Smooth muscle cell (in vitro differentiated cells): ENCODE results near the gene CIAPIN1. TPM values are rescaled to one million over a fixed set of nuclear protein-coding genes. Genes with fewer than 3 reads are reported as not detected.

ENCODE experiments used
- DNase-seq: peaks from one replicate; lab custom pipeline; 2025; ENCODE audit not compliant: unreplicated experiment; lab: John Stamatoyannopoulos, UW
- H2AFZ ChIP-seq: fragments of 200-600 bp; sonication (generic); 2 replicates; pipeline ENCODE4 v1.6.0; 2016; ENCODE audit warnings: antibody characterized with exemption, low read depth, mild to moderate bottlenecking
- H3F3A ChIP-seq: fragments of 200-600 bp; sonication (generic); 2 replicates; pipeline ENCODE4 v1.6.0; 2017; ENCODE audit warnings: antibody characterized with exemption, low read depth
- H3K27ac ChIP-seq: fragments of 200-600 bp; sonication (generic); 2 replicates; pipeline ENCODE4 v1.5.1; 2016; ENCODE audit warnings: low read depth, mild to moderate bottlenecking
- H3K27me3 ChIP-seq: fragments of 200-600 bp; sonication (generic); 2 replicates; pipeline ENCODE4 v1.6.1; 2016; ENCODE audit warnings: low read depth, mild to moderate bottlenecking
- H3K36me3 ChIP-seq: fragments of 200-600 bp; sonication (generic); 2 replicates; pipeline ENCODE4 v1.5.1; 2016; ENCODE audit warnings: low read depth
- H3K4me1 ChIP-seq: fragments of 200-600 bp; sonication (generic); 2 replicates; pipeline ENCODE4 v1.5.1; 2016; ENCODE audit warnings: low read depth
- H3K4me2 ChIP-seq: fragments of 200-600 bp; sonication (generic); 2 replicates; pipeline ENCODE4 v1.6.0; 2016; ENCODE audit warnings: mild to moderate bottlenecking
- H3K4me3 ChIP-seq: fragments of 200-600 bp; sonication (generic); 2 replicates; pipeline ENCODE4 v1.5.1; 2016; ENCODE audit warnings: mild to moderate bottlenecking
- H3K79me2 ChIP-seq: fragments of 200-600 bp; sonication (generic); 2 replicates; pipeline ENCODE4 v1.6.0; 2016; ENCODE audit warnings: low read depth, mild to moderate bottlenecking
- H3K9ac ChIP-seq: fragments of 200-600 bp; sonication (generic); 2 replicates; pipeline ENCODE4 v1.6.0; 2016; ENCODE audit warnings: low read depth
- H3K9me3 ChIP-seq: fragments of 200-600 bp; sonication (generic); replicated peaks from 2 replicates; pipeline ENCODE4 v1.5.1; 2016; ENCODE audit warnings: low read depth
- H4K20me1 ChIP-seq: fragments of 200-600 bp; sonication (generic); 2 replicates; pipeline ENCODE4 v1.6.0; 2016; ENCODE audit warnings: low read depth
- CTCF ChIP-seq: fragments of 200-600 bp; sonication (generic); IDR thresholded peaks from 2 replicates; pipeline ENCODE4 v1.5.1; 2017; ENCODE audit warnings: borderline replicate concordance, mild to moderate bottlenecking, antibody characterized with exemption; ENCODE audit not compliant: insufficient read depth, poor library complexity, severe bottlenecking
- WGBS: methylation state at CpG from one replicate; pipeline ENCODE4 v1.1.7; 2016; ENCODE audit warnings: low lambda C conversion rate; 5-methylcytosine and 5-hydroxymethylcytosine counted together
- polyA plus RNA-seq: library from polyadenylated mRNA; unstranded; fragments of >200 nt; fragmentation: Nextera tagmentation; extraction: Ambion mirVana; gene quantifications from 2 replicates; pipeline ENCODE4 v1.2.1, GENCODE V29; 2016
- total RNA-seq: library from RNA; depleted of rRNA; stranded (reverse); fragments of >200 nt; gene quantifications from 2 replicates; pipeline ENCODE4 v1.2.3, GENCODE V29; 2014

The CIAPIN1 gene
- total and polyA plus RNA-seq, 2 experiments from 2014 or later, result 36.6 to 58.1 TPM

DNA sequence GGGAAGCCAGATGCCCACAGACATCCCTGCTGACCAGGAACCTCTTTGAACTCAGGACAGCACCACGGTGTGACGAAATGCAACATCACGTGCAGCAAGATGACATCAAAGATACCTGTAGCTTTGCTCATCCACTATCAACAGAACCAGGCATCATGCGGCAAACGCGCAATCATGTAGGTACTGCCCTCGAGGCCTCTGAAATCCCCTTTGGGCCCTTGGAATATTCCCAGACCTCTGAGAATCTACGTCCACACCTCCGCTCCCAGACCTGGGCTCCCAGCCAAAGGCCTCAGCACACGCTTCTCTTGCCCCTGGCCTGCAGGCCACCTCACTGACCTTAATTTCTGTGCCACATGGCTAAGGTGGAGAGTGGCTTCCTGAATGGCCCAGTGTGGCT lies 67.6 kb downstream of the CIAPIN1 start:
- no peaks in the 10 kb centered on the region for H3K79me2 ChIP-seq
- no peaks in the 10 kb centered on the region for H4K20me1 ChIP-seq
- H2AFZ ChIP-seq, result no peak overlapping the region
- H3K27ac ChIP-seq, result no peak overlapping the region
- H3K36me3 ChIP-seq, result no peaks in the 10 kb centered on the region
- no peak overlapping the region for H3K4me2 ChIP-seq
- H3K4me1 ChIP-seq, result peaks cover 11% of the 10 kb centered on the region
- no peak for DNase-seq
- WGBS, result 94% methylated on average over 10 of the region's 10 CpGs
- no peak overlapping the region for H3K4me3 ChIP-seq
- peaks cover 12% of the 10 kb centered on the region for H3F3A ChIP-seq
- TF ChIP-seq CTCF, result no peak
- H3K9ac ChIP-seq, result no peak overlapping the region
- H3K9me3 ChIP-seq, result no peaks in the 10 kb centered on the region
- H3K27me3 ChIP-seq, result no peaks in the 10 kb centered on the region

Other genes starting within 250 kb of the CIAPIN1 start
- gene ARL2BP, start 202.1 kb downstream of the CIAPIN1 start, total RNA-seq, result 78.1 and 85.6 TPM in 2 replicates
- 68.9 and 88.0 TPM in 2 replicates for gene ARL2BP, start 202.1 kb downstream of the CIAPIN1 start, polyA plus RNA-seq
- 0.81 TPM in 1 of 2 replicates, not detected in the other for gene PLLP, start 162.7 kb downstream of the CIAPIN1 start, total RNA-seq
- gene PLLP, start 162.7 kb downstream of the CIAPIN1 start, polyA plus RNA-seq, result 0.33 and 0.59 TPM in 2 replicates
- gene CCL22, start 88.6 kb downstream of the CIAPIN1 start, total RNA-seq, result not detected in 2 replicates
- gene CCL22, start 88.6 kb downstream of the CIAPIN1 start, polyA plus RNA-seq, result not detected in 2 replicates
- gene CX3CL1, start 74.9 kb downstream of the CIAPIN1 start, total RNA-seq, result 2.2 and 4.0 TPM in 2 replicates
- gene CX3CL1, start 74.9 kb downstream of the CIAPIN1 start, polyA plus RNA-seq, result 2.8 and 5.4 TPM in 2 replicates
- gene CCL17, start 42.6 kb downstream of the CIAPIN1 start, total RNA-seq, result not detected in 2 replicates
- not detected in 2 replicates for gene CCL17, start 42.6 kb downstream of the CIAPIN1 start, polyA plus RNA-seq
- 34.7 and 38.1 TPM in 2 replicates for gene COQ9, start 94 bp upstream of the CIAPIN1 start, total RNA-seq
- 59.7 and 62.1 TPM in 2 replicates for gene COQ9, start 94 bp upstream of the CIAPIN1 start, polyA plus RNA-seq
- 60.9 and 90.0 TPM in 2 replicates for gene POLR2C, start 15.3 kb upstream of the CIAPIN1 start, total RNA-seq
- gene POLR2C, start 15.3 kb upstream of the CIAPIN1 start, polyA plus RNA-seq, result 58.0 and 67.3 TPM in 2 replicates
- 36.5 and 43.5 TPM in 2 replicates for gene DOK4, start 39.1 kb upstream of the CIAPIN1 start, total RNA-seq
- 73.6 and 95.6 TPM in 2 replicates for gene DOK4, start 39.1 kb upstream of the CIAPIN1 start, polyA plus RNA-seq
- gene CCDC102A, start 89.2 kb upstream of the CIAPIN1 start, total RNA-seq, result 10.8 and 13.4 TPM in 2 replicates
- gene CCDC102A, start 89.2 kb upstream of the CIAPIN1 start, polyA plus RNA-seq, result 21.9 and 25.3 TPM in 2 replicates
- gene ADGRG5, start 95.3 kb upstream of the CIAPIN1 start, total RNA-seq, result not detected in 2 replicates
- gene ADGRG5, start 95.3 kb upstream of the CIAPIN1 start, polyA plus RNA-seq, result not detected in 2 replicates
- 27.3 and 32.0 TPM in 2 replicates for gene ADGRG1, start 181.2 kb upstream of the CIAPIN1 start, total RNA-seq
- 15.3 and 71.2 TPM in 2 replicates for gene ADGRG1, start 181.2 kb upstream of the CIAPIN1 start, polyA plus RNA-seq
- gene ADGRG3, start 220.9 kb upstream of the CIAPIN1 start, total RNA-seq, result 0.13 TPM in 1 of 2 replicates, not detected in the other
- gene ADGRG3, start 220.9 kb upstream of the CIAPIN1 start, polyA plus RNA-seq, result not detected in 2 replicates
- gene DRC7, start 247.4 kb upstream of the CIAPIN1 start, total RNA-seq, result 0.94 TPM in 1 of 2 replicates, not detected in the other
- not detected in 2 replicates for gene DRC7, start 247.4 kb upstream of the CIAPIN1 start, polyA plus RNA-seq